OCI-M2 (cell line): ENCODE data around the gene XRN2.

Experiments used
- DNase-seq: peaks from one replicate; lab custom pipeline; 2025; ENCODE audit not compliant: unreplicated experiment; lab: John Stamatoyannopoulos, UW

XRN2 gene, protein sequence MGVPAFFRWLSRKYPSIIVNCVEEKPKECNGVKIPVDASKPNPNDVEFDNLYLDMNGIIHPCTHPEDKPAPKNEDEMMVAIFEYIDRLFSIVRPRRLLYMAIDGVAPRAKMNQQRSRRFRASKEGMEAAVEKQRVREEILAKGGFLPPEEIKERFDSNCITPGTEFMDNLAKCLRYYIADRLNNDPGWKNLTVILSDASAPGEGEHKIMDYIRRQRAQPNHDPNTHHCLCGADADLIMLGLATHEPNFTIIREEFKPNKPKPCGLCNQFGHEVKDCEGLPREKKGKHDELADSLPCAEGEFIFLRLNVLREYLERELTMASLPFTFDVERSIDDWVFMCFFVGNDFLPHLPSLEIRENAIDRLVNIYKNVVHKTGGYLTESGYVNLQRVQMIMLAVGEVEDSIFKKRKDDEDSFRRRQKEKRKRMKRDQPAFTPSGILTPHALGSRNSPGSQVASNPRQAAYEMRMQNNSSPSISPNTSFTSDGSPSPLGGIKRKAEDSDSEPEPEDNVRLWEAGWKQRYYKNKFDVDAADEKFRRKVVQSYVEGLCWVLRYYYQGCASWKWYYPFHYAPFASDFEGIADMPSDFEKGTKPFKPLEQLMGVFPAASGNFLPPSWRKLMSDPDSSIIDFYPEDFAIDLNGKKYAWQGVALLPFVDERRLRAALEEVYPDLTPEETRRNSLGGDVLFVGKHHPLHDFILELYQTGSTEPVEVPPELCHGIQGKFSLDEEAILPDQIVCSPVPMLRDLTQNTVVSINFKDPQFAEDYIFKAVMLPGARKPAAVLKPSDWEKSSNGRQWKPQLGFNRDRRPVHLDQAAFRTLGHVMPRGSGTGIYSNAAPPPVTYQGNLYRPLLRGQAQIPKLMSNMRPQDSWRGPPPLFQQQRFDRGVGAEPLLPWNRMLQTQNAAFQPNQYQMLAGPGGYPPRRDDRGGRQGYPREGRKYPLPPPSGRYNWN

DNA sequence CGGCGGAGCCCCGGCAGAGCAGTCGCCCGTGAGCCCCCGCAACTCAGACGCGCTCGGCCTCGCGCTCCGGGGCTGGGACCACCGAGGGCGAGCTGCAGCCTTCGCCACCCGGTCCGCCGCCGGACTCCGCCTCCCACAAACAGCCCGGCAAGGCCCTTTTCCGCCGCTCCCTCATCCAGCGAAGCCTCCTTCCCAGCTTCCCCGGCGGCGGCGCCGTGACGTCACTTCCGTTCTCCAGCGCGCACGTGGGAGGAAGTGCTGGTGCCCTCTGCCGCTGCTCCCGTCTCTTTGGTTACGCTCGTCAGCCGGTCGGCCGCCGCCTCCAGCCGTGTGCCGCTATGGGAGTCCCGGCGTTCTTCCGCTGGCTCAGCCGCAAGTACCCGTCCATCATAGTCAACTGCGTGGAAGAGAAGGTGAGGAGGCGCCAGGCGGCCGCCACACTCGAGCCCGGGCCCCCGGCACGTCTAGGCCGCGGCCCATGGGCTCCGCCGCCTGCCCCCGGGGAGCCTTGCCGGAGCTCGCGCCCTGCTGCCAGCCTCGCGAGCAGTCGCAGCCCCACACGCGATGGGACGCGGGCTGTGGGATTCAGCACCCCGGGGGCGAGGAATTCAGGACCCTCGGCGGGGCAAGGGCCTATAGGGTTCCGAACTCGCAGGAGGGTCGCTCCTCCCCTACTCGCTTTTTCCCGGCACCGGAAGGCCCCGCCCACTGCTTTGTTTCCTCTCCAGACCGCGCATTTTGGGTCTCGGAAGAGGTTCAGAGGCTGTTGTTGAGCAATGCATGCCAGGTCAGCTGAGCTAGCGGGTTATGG is at the start of gene XRN2:
Gene XRN2 (plus strand): TSS at position 271 of the 811 bp plus-strand sequence. CDS start 68 bp downstream, at position 339.
- peak; percentile 66 for DNase-seq

GRCh38 chr20:21257192-21257591 is 45.9 kb upstream of the XRN2 start:
- DNase-seq, result no peak

GRCh38 chr20:21258411-21258810 is 44.7 kb upstream of the XRN2 start:
- no peak for DNase-seq

DNA sequence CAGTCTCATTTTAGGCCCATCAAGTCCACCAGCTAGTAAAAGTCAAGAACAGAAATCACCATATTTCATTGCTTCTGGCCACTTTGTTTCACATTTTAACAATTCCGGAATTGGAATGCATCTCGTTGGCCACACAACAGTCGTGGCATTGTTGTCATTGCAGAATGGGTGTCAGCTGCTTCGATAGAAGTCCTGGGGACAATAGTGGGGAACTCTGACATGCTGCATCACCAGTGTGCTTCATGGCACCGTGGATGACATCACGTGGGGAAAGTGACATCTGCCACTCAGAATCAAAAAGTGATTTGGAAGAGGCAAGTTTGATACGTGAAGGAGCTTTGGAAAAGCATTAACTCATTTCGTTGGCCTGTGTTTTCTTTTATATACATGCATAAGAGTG is 43.8 kb upstream of the XRN2 start:
- no peak for DNase-seq

DNA sequence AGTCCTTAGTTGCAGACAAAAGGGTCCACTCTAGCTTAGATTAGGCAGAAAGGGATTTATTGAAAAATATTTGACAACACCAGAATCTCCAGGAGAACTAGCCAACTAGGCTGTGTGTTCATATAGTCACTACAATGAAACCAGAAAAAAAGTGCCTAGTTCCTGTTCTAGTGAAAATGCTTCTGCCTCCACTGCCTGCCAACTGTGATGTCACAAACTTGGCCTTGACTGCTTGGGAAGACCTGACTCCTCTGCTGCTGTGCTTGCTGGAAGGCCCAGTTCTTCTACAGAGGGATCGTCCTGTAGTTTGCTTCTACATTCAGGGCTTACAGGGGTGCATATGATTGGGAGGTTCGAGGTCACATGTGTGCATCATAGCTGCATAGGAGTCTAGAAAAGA is 40.3 kb upstream of the XRN2 start:
- no peak for DNase-seq

GRCh38 chr20:21265261-21266190 is 37.6 kb upstream of the XRN2 start:
- no peak for DNase-seq

- no peak for DNase-seq
Measured at GRCh38 chr20:21266191-21266536, 37.0 kb upstream of the XRN2 start.

DNA sequence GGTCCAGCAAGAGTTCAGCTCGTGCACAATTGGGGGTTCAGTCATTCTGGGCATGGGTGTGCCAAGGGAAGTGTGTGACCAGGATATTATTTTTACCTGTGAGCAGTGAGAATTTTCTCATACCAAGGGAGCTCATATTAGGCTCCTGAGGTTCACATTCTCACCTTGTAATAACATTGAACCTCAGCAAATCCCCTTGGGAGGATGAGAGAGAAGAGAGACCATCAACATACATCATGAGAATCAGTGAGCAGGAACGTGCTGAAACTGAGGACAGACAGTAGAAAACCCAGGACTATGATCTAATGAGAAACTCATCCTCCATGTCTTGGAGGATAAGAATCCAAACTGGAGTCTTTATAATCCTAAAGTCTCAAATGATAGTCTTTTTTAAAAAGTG is 33.4 kb upstream of the XRN2 start:
- DNase-seq, result no peak

- DNase-seq, result no peak
Measured at GRCh38 chr20:21270806-21271205, 32.3 kb upstream of the XRN2 start.

- DNase-seq, result no peak
Measured at GRCh38 chr20:21272279-21272678, 30.9 kb upstream of the XRN2 start.

DNA sequence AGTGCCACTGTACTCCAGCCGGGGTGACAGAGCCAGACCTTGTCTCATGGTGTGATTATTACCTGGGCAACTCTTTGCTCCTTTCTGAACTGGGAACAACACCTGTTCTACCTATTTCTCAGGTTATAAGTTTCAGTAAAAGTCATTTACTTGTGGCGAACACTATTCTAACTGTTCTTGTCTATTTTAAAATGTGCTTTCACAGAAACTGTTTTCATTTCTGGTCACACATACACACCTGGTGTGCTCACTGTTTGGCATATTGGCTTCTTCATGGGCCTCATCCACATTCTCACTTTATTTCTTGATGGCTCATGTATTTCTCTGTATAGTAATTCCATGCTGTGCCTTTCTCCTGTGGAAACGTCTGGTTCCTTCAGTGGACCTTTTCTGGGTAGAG is 30.5 kb upstream of the XRN2 start:
- no peak for DNase-seq

- DNase-seq, result no peak
Measured at GRCh38 chr20:21273755-21274386, 29.3 kb upstream of the XRN2 start.

GRCh38 chr20:21278829-21279228 is 24.3 kb upstream of the XRN2 start:
- DNase-seq, result no peak

DNA sequence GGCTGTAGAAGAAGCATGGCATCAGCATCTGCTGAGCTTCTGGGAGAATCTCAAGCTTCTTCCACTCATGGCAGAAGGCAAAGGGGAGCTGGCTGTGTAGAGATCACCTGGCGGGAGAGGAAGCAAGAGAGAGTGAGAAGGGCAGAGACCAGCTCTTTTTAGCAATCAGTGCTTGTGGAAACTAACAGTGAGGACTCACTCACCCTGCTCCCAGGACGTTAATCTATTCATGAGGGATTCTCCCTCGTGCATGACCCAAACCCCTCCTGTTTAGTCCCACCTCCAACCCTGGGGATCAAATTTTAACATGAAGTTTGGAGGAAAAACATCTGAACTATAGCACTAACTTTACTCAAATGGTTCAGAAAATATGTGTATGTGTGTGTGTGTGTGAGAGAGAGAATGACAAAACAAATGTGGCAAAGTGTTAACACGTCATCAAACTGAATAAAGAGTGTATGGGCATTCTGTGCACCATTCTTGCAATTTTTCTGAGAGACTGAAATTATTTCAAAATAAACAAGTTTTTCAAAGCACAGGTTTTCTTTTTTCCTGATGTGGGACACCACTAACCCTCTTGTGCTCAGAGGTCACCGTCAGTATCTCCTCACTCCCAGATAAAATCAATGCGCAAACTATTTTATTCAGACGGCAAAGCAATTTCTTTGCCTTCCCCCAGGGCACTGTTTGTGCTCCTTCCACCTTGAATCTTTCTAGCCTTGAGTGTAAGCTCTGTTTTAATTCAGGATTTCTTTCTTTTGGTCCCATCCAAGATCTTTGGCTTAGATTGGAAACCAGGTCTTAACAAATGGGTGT is 23.2 kb upstream of the XRN2 start:
- DNase-seq, result no peak

GRCh38 chr20:21280522-21281016 is 22.6 kb upstream of the XRN2 start:
- no peak for DNase-seq

DNA sequence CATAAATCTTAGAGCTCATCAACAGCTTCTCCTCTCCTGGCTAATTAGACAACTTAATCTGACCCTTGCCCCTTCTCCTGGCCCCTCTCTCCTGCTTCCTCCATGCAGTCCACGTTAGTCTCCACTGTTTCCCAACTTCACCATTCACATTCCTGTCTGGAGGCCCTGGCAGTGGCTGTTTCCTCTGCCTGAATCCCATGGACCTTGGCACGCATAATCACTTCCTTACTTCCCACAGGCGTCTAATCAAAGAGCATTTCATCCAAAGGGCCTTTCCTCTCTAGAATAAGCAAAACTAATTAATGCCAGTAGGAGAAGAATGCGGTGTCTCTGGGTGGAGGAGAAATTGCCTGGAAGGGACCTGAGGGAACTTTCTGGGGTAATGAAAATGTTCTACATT is 16.4 kb upstream of the XRN2 start:
- DNase-seq, result no peak

DNA sequence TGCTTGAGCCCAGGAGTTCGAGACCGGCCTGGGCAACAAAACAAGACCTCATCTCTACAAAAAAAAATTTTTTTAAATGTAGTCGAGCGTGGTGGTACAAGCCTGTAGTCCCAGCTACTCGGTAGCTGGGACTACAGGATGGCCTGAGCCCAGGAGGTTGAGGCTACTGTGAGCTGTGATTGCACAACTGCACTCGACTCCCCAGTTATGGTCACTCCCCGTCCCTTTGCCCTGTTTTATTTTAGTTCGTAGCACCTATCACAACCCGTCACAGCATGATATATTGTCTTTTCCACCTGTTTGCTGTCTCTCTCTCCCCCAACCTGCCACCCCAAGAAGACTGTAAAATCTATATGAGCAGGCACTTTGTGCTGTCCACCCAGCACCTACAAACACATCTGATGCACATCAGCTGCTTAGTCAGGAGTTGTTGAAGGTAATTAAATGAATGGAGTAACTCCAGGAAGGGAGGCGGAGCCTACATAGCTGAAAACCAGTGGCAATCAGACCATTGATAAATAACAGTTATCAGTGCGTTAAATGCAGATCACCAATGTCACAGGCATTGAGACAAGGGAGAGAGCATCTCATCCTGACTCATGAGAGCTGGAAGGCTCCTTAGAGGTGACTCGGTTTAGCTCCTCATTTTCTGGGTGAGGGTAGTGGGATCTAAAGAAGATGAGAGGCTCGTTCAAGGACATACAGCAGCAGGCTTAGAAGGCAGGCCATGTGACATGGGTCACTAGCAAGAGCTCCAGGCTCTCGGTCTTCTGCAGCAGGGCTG is 14.4 kb upstream of the XRN2 start:
- no peak for DNase-seq

- DNase-seq, result no peak
Measured at GRCh38 chr20:21289651-21290050, 13.5 kb upstream of the XRN2 start.
